ENCODE results near the gene POMC.
"Not testable (repeated sequence)": the region's sequence is repeated elsewhere in the genome, so short reads cannot be mapped to it uniquely, and the experiment has no call there.

Gene POMC

DNA sequence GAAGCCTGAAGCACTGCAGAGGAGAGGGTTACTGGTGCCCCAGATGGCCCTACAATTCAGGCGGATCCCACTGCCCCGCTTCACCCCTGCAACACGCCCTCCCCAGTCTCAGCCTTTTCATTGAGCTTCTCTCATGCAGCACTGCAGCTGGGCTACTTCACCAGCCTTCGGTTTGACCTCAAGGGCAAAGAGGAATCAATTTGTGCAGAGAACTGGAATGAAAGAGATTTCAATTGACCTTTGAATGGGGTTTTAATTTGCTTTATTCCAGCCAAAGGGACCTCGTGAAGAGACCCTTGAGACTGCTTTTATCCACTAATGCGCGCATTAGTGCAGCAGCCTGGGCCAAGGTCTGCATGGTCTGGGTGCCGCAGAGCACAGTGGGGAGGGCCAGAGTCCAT lies 8.8 kb upstream of the POMC start:
- FAIRE-seq (no peak), DNase-seq (ENCODE audit: low spot score) (no peak)

DNA sequence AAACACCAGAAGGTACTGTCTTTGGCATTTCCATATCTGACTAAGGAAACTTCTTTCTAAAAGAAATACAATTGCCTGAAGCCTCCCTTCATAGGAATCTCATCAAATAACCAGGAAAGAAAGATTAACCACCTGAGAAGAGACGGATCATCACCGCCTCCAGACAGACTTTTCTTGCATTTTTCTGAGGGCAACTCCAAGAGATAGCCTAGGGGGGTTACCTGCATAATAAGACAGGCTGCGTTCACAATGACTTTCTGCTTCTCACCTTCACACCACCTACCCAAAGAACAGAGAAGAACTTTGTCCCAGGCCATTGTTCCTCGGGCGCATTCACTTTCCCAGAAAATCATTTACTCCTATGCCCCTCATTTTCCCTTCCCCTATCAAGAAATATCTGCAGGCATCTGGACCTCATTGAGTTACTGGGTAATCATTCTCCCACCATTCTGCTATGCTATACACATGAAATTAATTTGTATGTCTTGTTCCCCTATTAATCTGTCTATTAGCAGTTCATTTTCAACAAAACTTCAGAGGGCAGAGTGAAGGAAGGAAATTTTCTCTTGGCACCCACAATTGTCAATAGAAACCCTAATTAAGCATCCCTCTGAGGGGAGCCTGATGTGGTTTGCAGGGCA lies 8.3 kb upstream of the POMC start:
- no peak for FAIRE-seq

DNA sequence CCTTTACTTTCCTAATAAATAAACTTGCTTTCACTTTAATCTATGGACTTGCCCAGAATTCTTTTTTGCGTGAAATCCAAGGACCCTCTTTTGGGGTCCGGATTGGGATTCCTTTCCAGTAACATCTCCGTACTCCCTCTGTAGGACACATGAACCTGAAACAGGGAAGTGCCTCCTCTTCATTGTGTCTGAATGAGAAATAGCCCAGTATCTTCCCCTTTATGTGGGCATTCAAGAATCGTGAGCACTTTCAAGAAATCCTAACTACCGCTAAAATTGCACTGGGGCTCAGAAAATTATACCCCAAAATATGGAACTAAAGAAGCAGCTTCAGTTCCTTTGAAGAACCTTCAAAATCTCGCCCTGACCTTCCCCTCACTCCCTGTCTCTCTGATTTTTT lies 7.8 kb upstream of the POMC start:
- DNase-seq (ENCODE audit: low spot score) (no peak), FAIRE-seq (no peak)

More for the DNA sequence above, 8.3 kb upstream of the POMC start:
- no peak for DNase-seq (ENCODE audit: low spot score)

DNA sequence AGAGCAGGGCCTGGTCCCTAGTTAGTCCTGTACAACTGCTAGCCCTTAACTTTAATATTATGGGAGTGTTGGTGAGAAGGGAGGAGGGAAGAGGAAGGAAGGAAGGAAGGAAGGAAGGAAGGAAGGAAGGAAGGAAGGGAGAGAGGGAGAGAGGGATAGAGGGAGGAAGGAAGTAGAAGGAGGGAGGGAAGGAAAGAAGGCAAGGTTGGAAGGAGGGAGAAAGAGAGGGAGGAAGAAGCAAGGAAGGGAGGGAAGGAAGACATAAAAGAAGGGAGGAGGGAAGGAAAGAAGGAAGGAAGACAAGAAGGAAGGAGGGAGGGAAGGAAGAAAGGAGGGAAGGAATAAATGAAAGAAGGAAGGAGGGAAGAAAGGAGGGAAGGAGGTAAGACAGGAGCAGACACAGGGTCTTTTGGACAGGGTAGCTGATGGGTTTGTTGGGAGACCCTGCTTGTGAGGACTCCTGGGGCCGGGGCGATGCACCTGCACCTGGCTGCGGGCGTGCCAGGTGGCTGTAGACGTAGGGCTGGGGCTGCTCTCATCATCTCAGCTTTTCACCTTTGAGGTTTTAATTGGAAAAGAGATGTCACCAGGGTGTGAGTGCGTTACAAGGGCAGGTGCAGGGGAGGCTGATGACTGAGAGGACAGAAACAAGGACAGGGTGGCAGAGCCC lies 5.9 kb upstream of the POMC start:
- peak; percentile 9 for FAIRE-seq

DNA sequence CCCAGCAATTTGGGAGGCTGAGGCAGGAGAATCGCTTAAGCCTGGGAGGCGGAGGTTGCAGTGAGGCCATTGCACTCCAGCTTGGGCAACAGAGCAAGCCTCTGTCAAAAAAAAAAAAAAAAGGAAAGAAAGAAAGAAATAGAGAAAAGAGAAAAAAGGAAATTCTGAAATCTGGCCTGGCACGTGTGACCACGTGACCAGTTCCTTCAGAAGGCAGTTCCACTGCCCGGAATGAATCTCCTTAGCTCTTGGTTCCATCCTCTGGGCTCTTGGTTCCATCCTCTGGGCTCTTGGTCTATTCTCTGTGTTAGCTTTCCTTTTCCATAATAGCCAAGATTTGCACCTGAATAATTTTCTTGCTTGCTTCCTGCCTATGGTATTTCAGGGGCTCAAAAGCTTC lies 5.3 kb upstream of the POMC start:
- FAIRE-seq: no peak
- no peak for DNase-seq (ENCODE audit: low spot score)

More for the DNA sequence above, 5.9 kb upstream of the POMC start:
- DNase-seq (ENCODE audit: low spot score): no peak

DNA sequence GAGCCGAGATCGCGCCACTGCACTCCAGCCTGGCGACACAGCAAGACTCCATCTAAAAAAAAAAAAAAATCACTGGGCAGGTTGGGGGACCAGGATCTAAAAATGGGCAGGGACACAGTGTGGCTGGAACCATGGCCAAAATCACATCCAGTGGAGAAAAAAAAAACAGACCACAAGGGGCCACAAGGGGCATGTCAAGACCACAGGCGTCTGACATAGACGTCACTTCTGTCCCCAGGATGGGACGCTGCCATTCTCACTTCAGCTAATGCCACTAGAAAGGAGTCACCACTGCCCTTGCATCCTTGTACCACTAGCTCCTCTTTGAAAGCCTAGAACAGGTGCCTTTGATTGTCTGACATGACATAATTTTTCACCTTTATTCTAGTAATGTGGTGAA lies 2.5 kb upstream of the POMC start:
- DNase-seq (ENCODE audit: low spot score) (no peak), FAIRE-seq (no peak)

DNA sequence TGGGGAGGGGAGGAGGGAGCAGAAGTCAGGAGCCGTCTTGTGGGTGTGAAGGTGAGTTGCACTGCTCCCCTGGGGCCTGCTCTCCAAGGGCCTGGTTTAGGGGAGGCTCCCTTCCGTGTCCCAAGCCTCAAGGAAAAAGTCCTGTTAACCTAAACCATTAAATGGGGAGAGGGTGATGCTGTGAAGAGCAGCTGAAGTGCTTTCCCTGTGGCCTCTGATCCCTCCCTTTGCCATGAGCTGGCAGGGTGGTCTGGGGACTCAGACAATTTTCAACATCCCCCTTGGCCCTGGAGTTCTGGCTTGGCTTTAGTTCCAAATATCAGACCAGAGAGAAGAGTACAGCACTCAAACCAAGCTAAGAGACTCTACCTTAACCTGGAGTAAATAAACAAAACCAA lies 692 bp upstream of the POMC start:
- DNase-seq (ENCODE audit: low spot score): no peak
- FAIRE-seq: no peak

DNA sequence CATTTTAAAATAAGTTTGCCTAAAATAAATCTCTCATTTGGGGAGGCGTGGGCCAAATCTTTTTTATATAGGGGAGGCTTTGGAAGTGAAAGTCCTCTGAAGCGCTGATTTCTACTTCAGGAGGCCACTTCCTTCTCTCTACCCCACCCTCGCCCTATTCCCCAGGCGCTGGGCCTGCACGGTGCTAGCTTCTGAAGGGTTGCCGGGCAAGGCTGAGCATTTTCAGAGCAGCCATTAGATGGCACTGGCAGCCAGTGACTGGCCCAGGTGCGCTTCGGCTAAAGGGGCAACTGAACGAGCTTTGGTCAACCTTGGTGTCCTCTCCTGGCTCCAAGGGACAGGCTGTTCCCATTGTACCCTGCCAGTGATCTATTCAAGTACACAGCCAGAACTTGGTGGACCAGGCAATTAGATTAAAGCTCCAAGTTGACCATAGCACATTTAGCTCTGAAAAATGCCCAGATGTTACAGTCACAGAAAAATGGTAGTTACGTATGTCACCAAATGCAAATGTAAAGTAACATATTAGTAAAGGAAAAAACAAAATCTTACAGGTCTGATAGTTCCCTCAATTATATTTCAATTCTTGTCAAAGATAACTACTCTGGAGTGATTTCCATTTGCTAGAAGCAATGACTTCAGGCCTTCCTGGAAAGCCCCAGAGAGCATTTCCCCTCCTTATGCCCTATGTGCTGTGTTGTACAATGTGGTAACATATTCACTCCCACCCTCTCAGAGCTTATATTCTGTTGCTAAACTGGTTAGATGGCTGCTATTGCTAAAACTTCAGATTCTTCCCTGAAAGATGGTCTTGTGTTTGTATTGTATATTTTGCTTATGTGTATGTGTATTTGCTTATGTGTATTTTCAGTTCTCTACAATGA lies 2.1 kb downstream of the POMC start:
- DNase-seq (ENCODE audit: low spot score) (peak; percentile 62), FAIRE-seq (peak; percentile 88)

DNA sequence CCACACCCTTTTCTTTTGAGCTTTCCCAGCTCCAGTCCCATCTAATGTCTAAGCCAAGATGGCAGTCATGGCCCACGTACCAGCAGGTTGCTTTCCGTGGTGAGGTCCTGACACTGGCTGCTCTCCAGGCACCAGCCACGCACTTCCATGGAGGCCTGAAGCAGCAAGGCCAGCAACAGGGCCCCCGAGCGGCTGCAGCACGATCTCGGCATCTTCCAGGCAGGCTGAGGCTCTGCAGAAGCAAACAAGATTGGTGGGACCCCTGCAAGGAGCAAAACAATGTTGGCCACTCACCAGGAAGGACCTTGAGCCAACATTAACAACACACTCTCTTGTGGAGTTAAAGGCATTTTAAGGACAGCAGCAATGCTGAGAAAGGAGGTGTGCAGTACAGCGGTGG lies 3.8 kb downstream of the POMC start:
- FAIRE-seq: no peak
- no peak for DNase-seq (ENCODE audit: low spot score)

DNA sequence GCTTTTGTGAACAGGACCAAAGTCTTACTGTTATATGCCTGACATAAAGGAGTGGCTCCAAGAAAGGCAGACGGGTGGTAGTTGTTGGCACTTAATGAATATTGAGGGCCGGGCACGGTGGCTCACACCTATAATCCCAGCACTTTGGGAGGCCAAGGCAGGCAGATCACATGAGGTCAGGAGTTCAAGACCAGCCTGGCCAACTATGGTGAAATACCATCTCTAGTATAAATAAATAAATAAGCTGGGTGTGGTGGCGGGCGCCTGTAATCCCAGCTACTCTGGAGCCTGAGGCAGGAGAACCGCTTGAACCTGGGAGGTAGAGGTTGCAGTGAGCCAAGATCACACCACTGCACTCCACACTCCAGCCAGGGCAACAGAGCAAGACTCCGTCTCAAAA lies 6.3 kb downstream of the POMC start:
- not testable (repeated sequence) for DNase-seq (ENCODE audit: low spot score)

DNA sequence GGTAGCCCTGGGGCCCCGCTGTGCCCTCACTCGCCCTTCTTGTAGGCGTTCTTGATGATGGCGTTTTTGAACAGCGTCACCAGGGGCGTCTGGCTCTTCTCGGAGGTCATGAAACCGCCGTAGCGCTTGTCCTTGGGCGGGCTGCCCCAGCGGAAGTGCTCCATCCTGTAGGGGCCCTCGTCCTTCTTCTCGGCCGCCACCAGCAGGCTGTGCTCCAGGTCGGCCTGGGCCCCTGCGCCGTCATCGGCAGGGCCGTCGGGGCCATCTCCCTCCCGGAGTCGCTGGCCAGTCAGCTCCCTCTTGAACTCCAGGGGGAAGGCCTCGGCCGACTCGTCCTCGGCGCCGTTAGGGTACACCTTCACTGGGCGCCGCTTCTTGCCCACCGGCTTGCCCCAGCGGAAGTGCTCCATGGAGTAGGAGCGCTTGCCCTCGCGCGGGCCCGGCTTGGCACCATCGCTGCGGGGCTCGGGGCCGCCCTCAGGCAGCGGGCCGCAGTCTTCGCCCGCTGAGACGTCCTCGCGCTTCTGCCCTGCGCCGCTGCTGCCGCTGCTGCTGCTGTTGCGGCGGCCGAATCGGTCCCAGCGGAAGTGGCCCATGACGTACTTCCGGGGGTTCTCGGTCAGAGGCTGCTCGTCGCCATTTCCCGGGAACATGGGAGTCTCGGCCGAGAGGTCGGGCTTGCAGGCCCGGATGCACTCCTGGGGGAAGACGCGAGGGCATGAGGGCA lies 7.2 kb downstream of the POMC start:
- no peak for DNase-seq (ENCODE audit: low spot score)
- FAIRE-seq: no peak

More for the DNA sequence above, 6.3 kb downstream of the POMC start:
- not testable (repeated sequence) for FAIRE-seq

DNA sequence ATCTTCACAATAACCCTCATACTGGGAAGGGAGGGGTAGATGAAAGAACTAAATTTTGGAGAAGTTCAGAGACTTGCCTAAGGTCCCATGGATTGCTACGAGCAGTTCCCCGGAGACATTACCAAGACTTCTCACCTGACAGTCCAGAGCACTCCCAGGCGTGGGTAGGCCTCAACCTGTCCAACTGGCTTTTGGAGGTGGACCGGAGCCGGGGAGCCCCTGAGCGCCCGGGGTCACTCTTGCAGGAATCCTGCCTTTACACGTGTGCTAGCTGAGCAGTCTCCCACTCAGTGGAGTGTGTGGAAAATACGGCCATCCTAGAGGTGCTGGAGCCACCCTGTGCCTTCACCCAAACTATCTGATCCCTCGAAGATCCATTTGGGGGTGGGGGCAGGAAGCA lies 8.0 kb downstream of the POMC start:
- DNase-seq (ENCODE audit: low spot score): no peak
- FAIRE-seq: no peak

DNA sequence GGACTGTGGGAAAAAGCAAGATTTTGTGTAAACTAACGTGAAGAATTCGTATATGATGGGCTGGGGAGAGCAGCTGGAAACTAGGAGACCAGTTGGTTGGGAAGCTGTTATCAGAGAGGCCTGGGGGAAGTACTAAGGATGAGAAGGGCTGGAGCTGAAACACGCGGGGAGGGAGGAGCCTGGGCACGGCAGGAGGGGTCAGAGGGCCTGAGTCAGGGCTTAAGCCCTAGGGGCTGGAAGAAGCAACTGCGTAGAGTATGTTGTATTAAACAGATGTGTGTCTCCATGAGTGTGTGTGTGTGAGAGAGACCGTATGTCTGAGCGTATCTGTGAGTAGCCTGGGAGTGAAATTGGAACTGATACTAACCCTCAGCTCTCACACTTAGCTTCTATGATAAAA lies 8.4 kb downstream of the POMC start:
- DNase-seq (ENCODE audit: low spot score) (no peak), FAIRE-seq (no peak)

DNA sequence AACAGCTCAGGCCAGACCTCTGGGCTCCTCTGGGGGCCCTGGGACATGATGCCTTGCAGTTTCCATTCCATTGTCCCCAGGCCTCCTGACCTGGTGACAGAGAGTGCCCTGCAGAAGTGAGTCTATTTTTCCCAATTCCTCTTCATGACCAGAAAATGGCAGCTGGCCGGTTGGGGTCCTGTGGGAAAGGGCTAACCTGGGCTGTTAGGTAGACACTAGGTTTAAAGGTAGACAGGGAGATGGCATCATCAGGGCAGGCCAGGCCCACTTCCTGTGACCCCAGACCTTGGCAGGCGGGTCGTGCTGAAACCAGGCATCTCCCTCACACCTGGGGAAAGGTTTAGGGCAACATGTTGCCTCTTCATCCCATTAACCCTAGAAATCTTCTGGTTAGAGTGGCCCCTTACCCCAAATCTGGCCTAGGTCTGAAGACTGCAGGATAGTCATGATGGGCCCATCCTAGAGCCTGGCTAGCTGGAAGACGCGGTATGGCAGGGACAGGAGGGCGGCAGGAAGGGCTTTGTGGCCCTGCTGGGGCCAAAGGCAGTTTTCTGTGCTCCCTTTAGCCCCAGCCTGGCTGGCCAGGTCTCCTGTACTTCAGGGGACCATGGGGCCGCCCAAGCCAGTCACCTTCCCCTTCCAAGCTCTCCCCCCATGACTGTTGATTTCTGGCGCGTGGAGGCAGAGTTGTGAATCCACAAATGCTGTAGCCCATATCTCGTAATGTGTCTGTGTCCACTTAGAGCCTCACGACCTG lies 10.1 kb downstream of the POMC start:
- DNase-seq (ENCODE audit: low spot score) (no peak), FAIRE-seq (no peak)

DNA sequence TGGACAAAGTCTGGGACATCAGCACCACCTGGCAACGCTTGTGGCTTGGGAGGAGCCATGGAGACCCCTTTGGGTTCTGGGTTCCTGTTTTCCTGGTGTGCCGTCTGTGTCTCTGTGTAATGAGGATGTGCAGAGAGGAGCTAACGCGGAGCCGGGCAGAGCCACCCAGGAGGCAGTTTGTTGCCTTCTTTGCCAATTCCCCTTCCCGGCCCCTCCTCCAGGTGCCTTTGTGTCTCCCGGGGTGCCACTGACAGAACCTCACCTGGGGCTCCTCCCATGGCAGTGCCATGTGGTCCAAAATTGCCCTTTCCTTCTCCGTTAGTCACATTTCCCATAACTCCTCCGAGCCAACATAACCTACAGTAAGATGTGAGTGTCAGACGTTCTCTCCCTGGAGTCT lies 13.0 kb downstream of the POMC start:
- no peak for FAIRE-seq
- DNase-seq (ENCODE audit: low spot score): no peak

DNA sequence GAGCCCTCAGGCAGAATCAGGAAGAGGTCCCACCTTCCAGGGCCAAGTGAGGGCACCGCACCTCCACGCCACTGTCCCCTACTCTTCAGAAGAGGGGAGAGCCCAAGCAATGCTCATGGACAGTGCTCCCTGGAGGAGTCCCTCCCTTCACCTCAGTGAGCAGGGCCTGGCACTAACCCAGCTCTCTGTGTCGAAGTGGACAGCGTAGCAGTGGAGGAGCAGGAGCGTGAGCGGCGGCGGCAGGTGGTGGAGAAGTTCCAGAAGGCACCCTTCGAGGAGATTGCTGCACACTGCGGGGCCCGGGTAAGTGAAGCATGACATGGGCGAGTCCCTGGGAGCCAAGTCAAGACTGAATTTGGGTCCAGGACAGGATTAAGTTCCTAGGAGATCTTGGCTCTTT lies 16.7 kb downstream of the POMC start:
- DNase-seq (ENCODE audit: low spot score) (no peak), FAIRE-seq (no peak)

DNA sequence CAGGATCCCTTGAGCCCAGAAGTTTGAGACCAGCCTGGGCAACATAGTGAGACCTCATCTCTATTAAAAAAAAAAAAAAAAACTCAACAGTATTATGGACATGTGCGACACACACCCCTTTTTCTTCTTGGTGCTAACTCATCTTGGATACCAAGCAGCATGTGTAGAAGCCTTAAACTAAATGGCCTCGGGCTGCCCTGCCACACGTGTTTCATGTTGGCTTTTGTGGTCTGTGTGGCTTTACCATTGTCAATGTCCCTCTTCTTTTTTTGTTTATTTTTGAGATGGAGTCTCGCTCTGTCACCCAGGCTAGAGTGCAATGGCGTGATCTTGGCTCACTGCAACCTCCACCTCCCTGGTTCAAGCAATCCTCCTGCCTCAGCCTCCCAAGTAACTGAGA lies 17.4 kb downstream of the POMC start:
- not testable (repeated sequence) for DNase-seq (ENCODE audit: low spot score); FAIRE-seq

DNA sequence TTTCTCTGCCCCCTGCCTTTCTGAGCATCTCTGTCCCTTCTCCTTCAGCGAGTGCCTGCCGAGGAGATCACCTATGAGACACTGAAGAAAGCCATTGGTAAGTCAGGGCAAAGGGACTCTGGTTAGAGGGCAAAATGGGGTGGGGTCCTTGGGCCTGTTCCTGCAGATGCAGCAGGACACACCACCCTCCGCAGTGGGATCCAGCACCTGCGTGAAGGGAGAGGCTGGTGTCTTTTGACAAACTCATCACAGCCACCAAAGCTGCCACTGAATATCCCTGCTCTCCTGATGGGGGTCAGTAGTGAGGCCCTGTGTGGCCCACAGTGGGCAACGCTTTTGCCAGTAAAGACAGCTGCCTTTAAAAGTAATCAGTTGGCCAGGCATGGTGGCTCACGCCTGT lies 18.7 kb downstream of the POMC start:
- DNase-seq (ENCODE audit: low spot score) (no peak), FAIRE-seq (peak; percentile 40)

DNA sequence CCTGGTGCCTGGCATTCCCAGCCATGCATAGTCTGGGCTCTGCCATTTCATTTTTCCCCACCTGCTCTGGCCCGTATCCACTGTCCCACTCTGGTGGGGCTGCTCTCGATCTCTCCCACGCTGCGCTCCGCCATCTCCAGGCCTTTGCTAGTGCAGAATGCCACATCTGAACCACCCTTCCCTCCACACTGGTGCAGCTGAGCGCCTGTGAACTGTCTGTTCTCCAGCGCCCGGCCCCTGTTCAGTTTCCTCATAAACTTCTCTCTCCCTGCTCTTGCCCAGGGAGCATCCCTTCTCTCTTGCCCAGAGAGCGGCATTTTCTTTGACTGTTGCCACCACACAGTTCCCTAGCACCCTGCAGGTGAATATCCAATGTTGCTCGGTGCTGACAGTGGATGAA lies 21.5 kb downstream of the POMC start:
- FAIRE-seq (peak; percentile 23), DNase-seq (ENCODE audit: low spot score) (no peak)

DNA sequence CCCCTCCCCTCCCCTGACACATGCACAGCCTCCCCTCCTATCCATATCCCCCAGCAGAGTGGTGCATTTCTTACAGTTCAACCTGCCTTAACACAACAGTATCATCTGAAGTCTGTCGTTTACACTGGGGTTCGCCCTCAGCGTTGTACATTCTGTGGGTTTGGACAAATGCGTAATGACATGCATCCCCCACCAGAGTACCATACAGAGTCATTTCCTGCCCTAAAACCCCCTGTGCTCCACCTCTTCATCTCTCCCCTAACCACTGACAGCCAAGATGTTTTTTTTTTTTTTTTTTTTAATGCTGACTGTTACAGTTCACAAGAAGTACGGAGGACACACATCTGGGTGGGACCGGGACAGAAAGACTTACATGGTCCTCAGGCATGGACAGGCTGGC lies 22.6 kb downstream of the POMC start:
- no peak for FAIRE-seq
- DNase-seq (ENCODE audit: low spot score): no peak

DNA sequence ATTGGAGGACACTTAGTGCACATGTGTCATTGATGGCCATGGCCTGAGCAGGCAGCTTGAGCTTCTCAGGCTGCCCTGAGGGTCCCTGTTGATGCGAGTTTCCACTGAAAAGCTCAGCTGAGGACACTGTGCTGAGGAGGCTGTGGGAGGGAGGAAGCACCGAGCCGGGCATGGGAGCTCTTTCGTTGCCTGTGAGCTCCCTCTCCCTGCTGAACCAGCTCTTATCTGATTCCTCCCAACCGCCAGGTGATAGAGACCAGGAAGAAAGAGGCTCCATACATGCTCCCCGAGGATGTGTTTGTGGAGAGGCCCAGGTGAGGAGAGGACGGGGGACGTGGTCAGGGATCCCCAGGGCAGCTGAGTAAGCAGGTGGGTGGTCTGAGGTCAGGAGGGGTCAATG lies 27.3 kb downstream of the POMC start:
- FAIRE-seq (no peak), DNase-seq (ENCODE audit: low spot score) (no peak)

All from urothelium cell line (cell line).